Kidney (tissue), 14 donors: ENCODE data around the gene NDUFS6. TPM values are rescaled to one million over a fixed set of nuclear protein-coding genes. Genes with fewer than 3 reads are reported as not detected.

ENCODE experiments used
- DNase-seq, 5 donors: peaks; one replicate each; pipeline ENCODE4 v3.0.0-alpha.2; 2013 to 2020
- FAIRE-seq: peaks from 2 replicates; lab custom pipeline; 2012; peaks lifted over from hg19 to GRCh38; lab: Jason Lieb, UNC
- H3K27ac ChIP-seq, 2 donors: one replicate each; pipeline ENCODE4 v1.7.0; 2013; ENCODE audit warnings: low read depth in 2 of 2, low read length in 2 of 2, inconsistent platforms in 1 of 2
- H3K27me3 ChIP-seq: one replicate; pipeline ENCODE4 v1.7.1; 2013; ENCODE audit warnings: low read length, inconsistent platforms; ENCODE audit not compliant: control insufficient read depth, insufficient read depth
- H3K36me3 ChIP-seq, 3 donors: one replicate each; pipeline versions ENCODE4 v1.7.0 to v1.7.1; 2013; ENCODE audit warnings: low read length in 3 of 3, control low read depth in 1 of 3, inconsistent platforms in 1 of 3; ENCODE audit not compliant: insufficient read depth in 3 of 3, control insufficient read depth in 2 of 3
- H3K4me1 ChIP-seq, 3 donors: one replicate each; pipeline versions ENCODE4 v1.7.0 to v1.7.1; 2013; ENCODE audit warnings: low read length in 3 of 3, inconsistent platforms in 1 of 3, low read depth in 1 of 3; ENCODE audit not compliant: control insufficient read depth in 2 of 3, insufficient read depth in 2 of 3
- H3K4me3 ChIP-seq, 3 donors: one replicate each; pipeline versions ENCODE4 v1.7.0 to v1.8.1; 2013; ENCODE audit warnings: low read length in 3 of 3, control low read depth in 1 of 3, inconsistent platforms in 1 of 3
- H3K9ac ChIP-seq, 3 donors: one replicate each; pipeline versions ENCODE4 v1.7.0 to v1.7.1; 2013; ENCODE audit warnings: low read length in 3 of 3, control low read depth in 1 of 3, inconsistent platforms in 1 of 3
- H3K9me3 ChIP-seq, 3 donors: one replicate each; pipeline versions ENCODE4 v1.7.0 to v1.7.1; 2013; ENCODE audit warnings: low read length in 3 of 3, control low read depth in 1 of 3, inconsistent platforms in 1 of 3; ENCODE audit not compliant: control insufficient read depth in 2 of 3, insufficient read depth in 1 of 3
- intact Hi-C: fragments of 100-400 bp; cut with DNase I; formaldehyde crosslinking; loops from one replicate; pipeline ENCODE4 v1.11.1; 2022
- polyA plus RNA-seq: library from polyadenylated mRNA; stranded (reverse); fragments of 350-450 nt; fragmentation: Illumina TruSeq; extraction: RNeasy Lipid Tissue Mini Kit (QIAGEN cat#74804); gene quantifications from one replicate; pipeline ENCODE4 v1.2.3, GENCODE V29; 2014; ENCODE audit warnings: low read depth, low replicate concordance; ENCODE audit not compliant: insufficient read depth
- total RNA-seq: library from RNA; stranded (reverse); fragmentation: NEBNext Ultra II Directional; extraction: Animal tissue kit (Norgen Biotek cat#: 25700); gene quantifications from one replicate; pipeline ENCODE4 v1.2.1, GENCODE V29; 2021
- TF ChIP-seq, protein P1 (sequence below): IDR thresholded peaks from 3 replicates; pipeline ENCODE4 v1.5.1; 2012; ENCODE audit warnings: mild to moderate bottlenecking, moderate library complexity, borderline replicate concordance; ENCODE audit not compliant: insufficient read depth; ENCODE audit errors: extremely low read depth
- donor health status: control.
- donor health status: control.
- donor health status: control.
- donor health status: control.
- donor health status: control.
- donor health status: DM: yes; HTN: yes; CAD: no.
- donor health status: Normal renal cell carcinoma (clear cell type).

Gene NDUFS6
- total and polyA plus RNA-seq, 2 donors from 2014 or later = 31.1 to 164 TPM

DNA sequence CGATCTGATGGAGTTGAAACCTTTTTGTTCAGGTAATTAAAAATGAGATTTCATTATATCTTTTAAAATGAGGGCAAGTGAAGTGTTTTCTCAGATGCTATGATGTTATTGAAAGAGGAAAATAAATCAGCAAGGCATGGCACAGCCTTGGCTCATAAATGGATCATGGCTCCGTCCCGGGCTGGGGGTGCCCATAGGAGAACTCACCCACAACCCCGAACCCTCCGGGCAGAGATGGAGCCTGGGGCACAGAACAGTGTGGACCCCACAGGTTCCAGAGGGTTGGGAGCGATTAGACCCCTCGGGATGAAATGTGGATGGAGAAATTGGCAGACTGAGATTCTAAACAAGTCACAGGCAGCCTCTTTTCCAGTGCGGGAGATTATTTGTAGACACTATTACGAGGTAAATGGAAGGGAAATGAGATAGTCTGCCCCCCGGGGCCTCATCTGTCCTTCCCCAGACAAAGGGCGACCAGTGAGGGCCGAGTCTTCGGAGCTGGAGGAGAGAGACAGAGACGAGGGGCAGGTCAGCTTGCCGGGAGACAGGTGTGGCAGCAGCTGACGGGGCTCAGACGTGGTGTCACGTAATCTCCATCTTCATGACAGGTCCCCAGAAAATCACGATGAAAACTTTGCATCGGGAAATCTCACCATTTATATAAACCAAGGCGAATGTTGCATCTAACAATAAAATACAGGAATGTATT lies 33.7 kb downstream of the NDUFS6 start:
- intact Hi-C loops = no loop called here
- TF ChIP-seq, protein P1, sequence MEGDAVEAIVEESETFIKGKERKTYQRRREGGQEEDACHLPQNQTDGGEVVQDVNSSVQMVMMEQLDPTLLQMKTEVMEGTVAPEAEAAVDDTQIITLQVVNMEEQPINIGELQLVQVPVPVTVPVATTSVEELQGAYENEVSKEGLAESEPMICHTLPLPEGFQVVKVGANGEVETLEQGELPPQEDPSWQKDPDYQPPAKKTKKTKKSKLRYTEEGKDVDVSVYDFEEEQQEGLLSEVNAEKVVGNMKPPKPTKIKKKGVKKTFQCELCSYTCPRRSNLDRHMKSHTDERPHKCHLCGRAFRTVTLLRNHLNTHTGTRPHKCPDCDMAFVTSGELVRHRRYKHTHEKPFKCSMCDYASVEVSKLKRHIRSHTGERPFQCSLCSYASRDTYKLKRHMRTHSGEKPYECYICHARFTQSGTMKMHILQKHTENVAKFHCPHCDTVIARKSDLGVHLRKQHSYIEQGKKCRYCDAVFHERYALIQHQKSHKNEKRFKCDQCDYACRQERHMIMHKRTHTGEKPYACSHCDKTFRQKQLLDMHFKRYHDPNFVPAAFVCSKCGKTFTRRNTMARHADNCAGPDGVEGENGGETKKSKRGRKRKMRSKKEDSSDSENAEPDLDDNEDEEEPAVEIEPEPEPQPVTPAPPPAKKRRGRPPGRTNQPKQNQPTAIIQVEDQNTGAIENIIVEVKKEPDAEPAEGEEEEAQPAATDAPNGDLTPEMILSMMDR = no peak
- FAIRE-seq = no peak
- Histone ChIP-seq H3K36me3 (no peaks in the 10 kb centered on the region), H3K9me3 (no peaks in the 10 kb centered on the region), H3K27ac (no peak overlapping the region), H3K27me3 (no peaks in the 10 kb centered on the region), H3K4me3 (no peak overlapping the region), H3K4me1 (no peaks in the 10 kb centered on the region), H3K9ac (no peak overlapping the region)
- DNase-seq = peak in 2 of 5 donors; percentile 24 to 55

GRCh38 chr5:1835431-1835830 lies 34.2 kb downstream of the NDUFS6 start:
- TF ChIP-seq, protein P1 = no peak
- no peaks in the 10 kb centered on the region for H3K27me3 ChIP-seq
- no peak overlapping the region for H3K27ac ChIP-seq
- intact Hi-C loops = no loop called here
- no peak overlapping the region for H3K4me3 ChIP-seq
- H3K36me3 ChIP-seq = no peaks in the 10 kb centered on the region
- DNase-seq = peak in 2 of 5 donors; percentile 15 to 56
- H3K4me1 ChIP-seq = no peaks in the 10 kb centered on the region
- FAIRE-seq = no peak
- H3K9ac ChIP-seq = no peak overlapping the region
- H3K9me3 ChIP-seq = no peaks in the 10 kb centered on the region

- Histone ChIP-seq H3K9me3 (no peaks in the 10 kb centered on the region), H3K27ac (no peak overlapping the region), H3K36me3 (no peaks in the 10 kb centered on the region), H3K27me3 (peaks cover 2% of the 10 kb centered on the region), H3K9ac (no peak overlapping the region), H3K4me1 (no peaks in the 10 kb centered on the region), H3K4me3 (no peak overlapping the region)
- DNase-seq (peak in 2 of 5 donors; percentile 24 to 56), FAIRE-seq (no peak)
- TF ChIP-seq, protein P1 = no peak
- intact Hi-C loops = no loop called here
Measured at GRCh38 chr5:1836176-1836890, 35.1 kb downstream of the NDUFS6 start.
